H1 (cell line): ENCODE measurements around the gene KATNIP. TPM values are rescaled to one million over a fixed set of nuclear protein-coding genes. Genes with fewer than 3 reads are reported as not detected.

Experiments
- CTCF ChIA-PET: fragments of 300-600 bp; sonication (Branson Sonifier 250); formaldehyde crosslinking; loops from one replicate; lab custom pipeline; 2021; ENCODE audit not compliant: partially characterized antibody; lab: Charles Lee
- POLR2A ChIA-PET: fragments of 300-600 bp; sonication (Branson Sonifier 250); formaldehyde crosslinking; loops from one replicate; lab custom pipeline; 2021; ENCODE audit warnings: inconsistent platforms; ENCODE audit not compliant: partially characterized antibody; lab: Charles Lee
- DNase-seq, 2 experiments: peaks; one replicate each; pipeline versions ENCODE4 v3.0.0 to v3.0.0-alpha.2; 2010 to 2022; ENCODE audit warnings: low spot score in 2 of 2, low read depth in 1 of 2, mixed read lengths in 1 of 2
- FAIRE-seq: peaks from 2 replicates; lab custom pipeline; 2011; peaks lifted over from hg19 to GRCh38; lab: Jason Lieb, UNC
- H2AFZ ChIP-seq: 2 replicates; pipeline ENCODE4 v1.8.1; 2012; ENCODE audit warnings: low read length, inconsistent platforms
- H2AK5ac ChIP-seq: 2 replicates; pipeline ENCODE4 v1.6.1; 2013; ENCODE audit warnings: low read depth, low read length
- H2BK120ac ChIP-seq: replicated peaks from 2 replicates; pipeline ENCODE3; 2013; ENCODE audit warnings: low read depth, low read length, inconsistent platforms
- H2BK12ac ChIP-seq: 2 replicates; pipeline ENCODE4 v1.6.1; 2013; ENCODE audit warnings: low read depth, low read length
- H2BK15ac ChIP-seq: 2 replicates; pipeline ENCODE4 v1.6.1; 2013; ENCODE audit warnings: low read length
- H2BK20ac ChIP-seq: 2 replicates; pipeline ENCODE4 v1.6.1; 2013; ENCODE audit warnings: low read length
- H2BK5ac ChIP-seq: 2 replicates; pipeline ENCODE4 v1.6.1; 2013; ENCODE audit warnings: low read depth, low read length
- H3K14ac ChIP-seq: 2 replicates; pipeline ENCODE4 v1.6.1; 2013; ENCODE audit warnings: inconsistent platforms; ENCODE audit not compliant: insufficient read length
- H3K18ac ChIP-seq: 2 replicates; pipeline ENCODE4 v1.6.1; 2013; ENCODE audit warnings: low read length; ENCODE audit errors: extremely low read depth
- H3K23ac ChIP-seq: 2 replicates; pipeline ENCODE4 v1.6.1; 2013; ENCODE audit warnings: inconsistent platforms; ENCODE audit not compliant: insufficient read length
- H3K23me2 ChIP-seq: 2 replicates; pipeline ENCODE4 v1.6.1; 2013; ENCODE audit warnings: low read depth, low read length
- H3K27ac ChIP-seq: 2 replicates; pipeline ENCODE4 v1.6.1; 2011; ENCODE audit warnings: low read depth, low read length, inconsistent platforms
- H3K27me3 ChIP-seq, 4 experiments: replicated peaks in 1 of 4; 1 replicate in 1 of 4; 2 replicates in 3 of 4; pipeline versions ENCODE4 v1.6.1 to v1.8.1; 2011 to 2013; ENCODE audit warnings: low read length in 3 of 4, mild to moderate bottlenecking in 3 of 4, inconsistent platforms in 2 of 4, mixed read lengths in 2 of 4, moderate library complexity in 1 of 4; ENCODE audit not compliant: control insufficient read depth in 3 of 4, insufficient read depth in 3 of 4; ENCODE audit errors: extremely low read depth in 1 of 4
- H3K36me3 ChIP-seq, 4 experiments: 2 replicates each; pipeline versions ENCODE4 v1.6.1 to v1.8.1; 2011 to 2013; ENCODE audit warnings: mild to moderate bottlenecking in 4 of 4, low read length in 3 of 4, moderate library complexity in 2 of 4, control low read depth in 1 of 4, inconsistent platforms in 1 of 4; ENCODE audit not compliant: insufficient read depth in 4 of 4, control insufficient read depth in 2 of 4
- H3K4ac ChIP-seq: replicated peaks from 2 replicates; pipeline ENCODE3; 2013; ENCODE audit warnings: low read length, low read depth, mixed read lengths, inconsistent platforms; ENCODE audit not compliant: insufficient read length
- H3K4me1 ChIP-seq, 4 experiments: replicated peaks in 1 of 4; 1 replicate in 1 of 4; 2 replicates in 3 of 4; pipeline versions ENCODE4 v1.6.1 to v1.8.1; 2011 to 2013; ENCODE audit warnings: low read length in 3 of 4, inconsistent platforms in 2 of 4, mixed read lengths in 1 of 4; ENCODE audit not compliant: insufficient read depth in 4 of 4, control insufficient read depth in 3 of 4
- H3K4me2 ChIP-seq, 2 experiments: 2 replicates each; pipeline versions ENCODE4 v1.6.1 to v1.8.1; 2011 to 2013; ENCODE audit warnings: low read depth in 2 of 2, low read length in 2 of 2, control low read depth in 1 of 2, inconsistent platforms in 1 of 2, mild to moderate bottlenecking in 1 of 2; ENCODE audit not compliant: insufficient read depth in 1 of 2
- H3K4me3 ChIP-seq, 4 experiments: fragments of 200-600, 300-600 bp in 1 of 4; sonication (generic), shearing (Covaris generic), sonication (Bioruptor Twin) in 1 of 4; 2 replicates each; pipeline versions ENCODE4 v1.5.1 to v1.8.1; 2011 to 2016; ENCODE audit warnings: low read length in 4 of 4, low read depth in 3 of 4, control low read depth in 2 of 4, inconsistent platforms in 2 of 4, mild to moderate bottlenecking in 2 of 4, mixed read lengths in 1 of 4, moderate library complexity in 1 of 4; ENCODE audit not compliant: insufficient read depth in 2 of 4; ENCODE audit errors: extremely low read depth in 1 of 4
- H3K56ac ChIP-seq: replicated peaks from 2 replicates; pipeline ENCODE3; 2013; ENCODE audit warnings: low read depth, mild to moderate bottlenecking, mixed read lengths, low read length, inconsistent platforms; ENCODE audit not compliant: insufficient read length
- H3K79me1 ChIP-seq: 2 replicates; pipeline ENCODE4 v1.6.1; 2013; ENCODE audit warnings: low read depth, low read length, control low read depth
- H3K79me2 ChIP-seq, 2 experiments: 2 replicates each; pipeline versions ENCODE4 v1.6.1 to v1.8.1; 2012 to 2013; ENCODE audit warnings: low read length in 2 of 2, mild to moderate bottlenecking in 2 of 2, inconsistent platforms in 1 of 2; ENCODE audit not compliant: insufficient read depth in 2 of 2, control insufficient read depth in 1 of 2
- H3K9ac ChIP-seq, 4 experiments: replicated peaks in 1 of 4; 1 replicate in 1 of 4; 2 replicates in 3 of 4; pipeline versions ENCODE4 v1.6.1 to v1.8.1; 2011 to 2013; ENCODE audit warnings: low read depth in 3 of 4, low read length in 3 of 4, control low read depth in 2 of 4, mild to moderate bottlenecking in 2 of 4, moderate library complexity in 2 of 4, inconsistent platforms in 1 of 4; ENCODE audit errors: extremely low read depth in 1 of 4
- H3K9me3 ChIP-seq, 2 experiments: 2 replicates each; pipeline versions ENCODE4 v1.6.1 to v1.8.1; 2012 to 2013; ENCODE audit warnings: mild to moderate bottlenecking in 2 of 2, moderate library complexity in 2 of 2, control low read depth in 1 of 2, inconsistent platforms in 1 of 2, low read depth in 1 of 2, low read length in 1 of 2, mixed read lengths in 1 of 2; ENCODE audit not compliant: insufficient read depth in 2 of 2
- H4K20me1 ChIP-seq, 2 experiments: replicated peaks in 1 of 2; 2 replicates each; pipeline versions ENCODE3 to v1.8.1; 2011 to 2013; ENCODE audit warnings: inconsistent platforms in 2 of 2, low read length in 2 of 2, mild to moderate bottlenecking in 1 of 2; ENCODE audit not compliant: insufficient read depth in 2 of 2, control insufficient read depth in 1 of 2
- H4K5ac ChIP-seq: 2 replicates; pipeline ENCODE4 v1.6.1; 2013; ENCODE audit warnings: low read length, low read depth, mixed read lengths, inconsistent platforms; ENCODE audit not compliant: insufficient read length
- H4K8ac ChIP-seq: 2 replicates; pipeline ENCODE4 v1.8.0; 2013; ENCODE audit warnings: mild to moderate bottlenecking, moderate library complexity, low read length, inconsistent platforms; ENCODE audit not compliant: insufficient read depth; ENCODE audit errors: extremely low read depth
- H4K91ac ChIP-seq: replicated peaks from 2 replicates; pipeline ENCODE3; 2013; ENCODE audit warnings: low read length, mixed read lengths, inconsistent platforms; ENCODE audit not compliant: insufficient read length
- EGR1 ChIP-seq: IDR thresholded peaks from 2 replicates; pipeline ENCODE4 v1.6.1; 2011; ENCODE audit warnings: low read depth, low read length, borderline replicate concordance
- EP300 ChIP-seq, 2 experiments: IDR thresholded peaks; 1 replicate in 1 of 2; 2 replicates in 1 of 2; pipeline ENCODE4 v1.6.1; 2011 to 2012; ENCODE audit warnings: low read depth in 2 of 2, low read length in 2 of 2, mild to moderate bottlenecking in 2 of 2, borderline replicate concordance in 1 of 2, inconsistent platforms in 1 of 2, moderate library complexity in 1 of 2
- HDAC2 ChIP-seq, 2 experiments: fragments of 300-600 bp in 1 of 2; sonication (generic) in 1 of 2; IDR thresholded peaks; 2 replicates each; pipeline ENCODE4 v1.6.1; 2011 to 2012; ENCODE audit warnings: low read depth in 2 of 2, low read length in 2 of 2, mild to moderate bottlenecking in 2 of 2, moderate library complexity in 2 of 2, borderline replicate concordance in 1 of 2, inconsistent platforms in 1 of 2
- MAFK ChIP-seq: IDR thresholded peaks from 2 replicates; pipeline ENCODE4 v1.6.1; 2012; ENCODE audit warnings: low read depth, mild to moderate bottlenecking, improper control_type of control experiment, low read length
- WGBS, 2 experiments: shearing (Covaris generic) in 1 of 2; methylation state at CpG; one replicate each; pipeline versions ENCODE4 v1.1.6 to v1.1.7; 2013 to 2015; ENCODE audit warnings: low lambda C conversion rate in 2 of 2, mixed read lengths in 2 of 2, inconsistent platforms in 1 of 2, low coverage in 1 of 2, missing lambda C conversion rate in 1 of 2; ENCODE audit not compliant: insufficient replicate concordance in 2 of 2, insufficient coverage in 1 of 2, insufficient read length in 1 of 2; ENCODE audit errors: extremely low coverage in 1 of 2, missing lambda C conversion rate in 1 of 2; 5-methylcytosine and 5-hydroxymethylcytosine counted together
- polyA plus RNA-seq, 7 experiments: library from polyadenylated mRNA; depleted of rRNA in 3 of 7; stranded (reverse) in 5 of 7; unstranded in 2 of 7; fragments of >200 nt in 5 of 7; fragments of 200-250 nt in 2 of 7; gene quantifications; 1 replicate in 5 of 7; 2 replicates in 1 of 7; 4 replicates in 1 of 7; pipeline versions ENCODE4 v1.2.1 to v1.2.3, GENCODE V29; 2011 to 2013; ENCODE audit warnings: missing spikeins in 2 of 7, mixed read lengths in 2 of 7
- total RNA-seq: library from RNA; stranded (reverse); fragmentation: NEBNext Ultra II Directional; extraction: Animal tissue kit (Norgen Biotek cat#: 25700); gene quantifications from 2 replicates; pipeline ENCODE4 v1.2.1, GENCODE V29; 2021
- TF ChIP-seq, protein P1 (sequence below), 3 experiments: IDR thresholded peaks; 1 replicate in 2 of 3; 2 replicates in 1 of 3; pipeline versions ENCODE4 v1.5.1 to v1.6.1; 2011; ENCODE audit warnings: low read length in 3 of 3, mild to moderate bottlenecking in 3 of 3, inconsistent platforms in 2 of 3, low read depth in 1 of 3, moderate library complexity in 1 of 3; ENCODE audit not compliant: insufficient read depth in 1 of 3; ENCODE audit errors: control extremely low read depth in 1 of 3

KATNIP gene
- total and polyA plus RNA-seq, 2 of the 8 experiments (the other 6 are each of a cell fraction or from before 2014, with no cell fraction given), result 7.9 to 20.0 TPM

DNA sequence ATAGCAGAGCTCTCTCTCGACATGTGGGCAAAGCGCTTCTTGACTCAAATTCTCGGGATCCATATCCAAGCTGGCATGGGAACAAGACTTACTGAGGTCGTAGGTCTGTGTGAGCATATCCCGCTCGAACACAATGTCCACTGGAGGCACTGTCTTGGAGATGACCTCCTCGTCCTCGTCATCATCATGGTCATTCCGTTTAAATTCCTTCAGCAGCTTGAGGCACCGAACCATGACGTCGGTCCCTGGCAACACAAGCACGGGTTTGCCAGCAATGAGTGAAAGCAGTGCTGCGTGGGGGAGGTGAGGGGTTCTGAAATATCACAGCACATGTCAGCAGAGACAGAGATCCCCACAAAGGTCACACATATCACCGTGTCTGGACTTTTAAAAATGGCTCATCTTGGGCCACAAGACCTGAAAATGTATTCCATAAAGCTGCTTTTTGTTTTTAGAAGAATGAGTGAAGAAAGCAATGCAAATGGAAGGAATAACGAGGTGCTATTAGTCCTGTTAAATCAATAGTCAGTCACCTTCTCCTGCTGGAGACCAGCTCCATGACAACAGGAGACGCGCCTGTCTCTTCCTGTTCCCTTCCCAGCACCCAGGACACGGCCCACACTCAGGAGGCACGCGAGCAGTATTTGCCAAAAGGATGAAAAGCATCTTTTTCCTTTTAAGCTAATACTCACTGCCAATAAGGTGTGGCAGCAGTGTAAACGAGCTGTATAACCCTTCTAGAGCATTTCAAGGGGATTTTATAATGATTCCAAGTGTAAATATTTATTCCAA lies 38.1 kb upstream of the KATNIP start:
- Histone ChIP-seq H3K27ac (no peak overlapping the region), H2BK5ac (no peak overlapping the region), H3K4me3 (no peak overlapping the region), H3K18ac (no peak overlapping the region), H3K79me1 (no peaks in the 10 kb centered on the region), H3K36me3 (peaks cover 21 to 37% (median 31%) of the 10 kb centered on the region in 4 experiments), H2BK15ac (no peak overlapping the region), H2BK120ac (no peak overlapping the region), H3K23ac (no peak overlapping the region), H3K56ac (no peak overlapping the region), H4K91ac (no peak overlapping the region), H4K5ac (no peak overlapping the region), H3K4ac (no peak overlapping the region), H3K4me1 (no peaks in the 10 kb centered on the region), H3K27me3 (no peaks in the 10 kb centered on the region), H3K14ac (no peak overlapping the region), H3K4me2 (no peak overlapping the region), H3K9ac (no peak overlapping the region), H2BK12ac (no peak overlapping the region), H3K9me3 (no peaks in the 10 kb centered on the region), H2BK20ac (no peak overlapping the region), H3K79me2 (no peaks in the 10 kb centered on the region), H4K8ac (no peak overlapping the region), H2AFZ (no peak overlapping the region), H3K23me2 (no peaks in the 10 kb centered on the region), H2AK5ac (no peak overlapping the region), H4K20me1 (peaks cover 5 to 20% of the 10 kb centered on the region in 2 experiments)
- WGBS, 2 experiments, result 93% methylated on average over 22 of the region's 22 CpGs; no CpG with 5 or more reads in 1 of the 2 experiments
- ChIA-PET POLR2A (interaction anchor here (1.1 to 1.6 kb wide), 3 partner anchors 10 to 38 kb away, joined by 3 to 6 read pairs (median 3); partner anchors contain the start of genes GTF3C1 and KATNIP), CTCF (interaction anchor here (1.2 to 1.7 kb wide), 2 partner anchors 9 to 12 kb away, joined by 3 to 6 read pairs; no protein-coding TSS in a partner anchor)
- FAIRE-seq (no peak), DNase-seq (no peak)
- no peak for TF ChIP-seq HDAC2 (IDR thresholded peaks at IDR 0.05; ENCODE audit: borderline replicate concordance in 1 of 2, low read depth in 2 of 2, low read length in 2 of 2)
- TF ChIP-seq EP300 (IDR thresholded peaks at IDR 0.05; ENCODE audit: borderline replicate concordance in 1 of 2, low read depth in 2 of 2, low read length in 2 of 2), result no peak
- TF ChIP-seq MAFK, result no peak
- TF ChIP-seq, protein P1, sequence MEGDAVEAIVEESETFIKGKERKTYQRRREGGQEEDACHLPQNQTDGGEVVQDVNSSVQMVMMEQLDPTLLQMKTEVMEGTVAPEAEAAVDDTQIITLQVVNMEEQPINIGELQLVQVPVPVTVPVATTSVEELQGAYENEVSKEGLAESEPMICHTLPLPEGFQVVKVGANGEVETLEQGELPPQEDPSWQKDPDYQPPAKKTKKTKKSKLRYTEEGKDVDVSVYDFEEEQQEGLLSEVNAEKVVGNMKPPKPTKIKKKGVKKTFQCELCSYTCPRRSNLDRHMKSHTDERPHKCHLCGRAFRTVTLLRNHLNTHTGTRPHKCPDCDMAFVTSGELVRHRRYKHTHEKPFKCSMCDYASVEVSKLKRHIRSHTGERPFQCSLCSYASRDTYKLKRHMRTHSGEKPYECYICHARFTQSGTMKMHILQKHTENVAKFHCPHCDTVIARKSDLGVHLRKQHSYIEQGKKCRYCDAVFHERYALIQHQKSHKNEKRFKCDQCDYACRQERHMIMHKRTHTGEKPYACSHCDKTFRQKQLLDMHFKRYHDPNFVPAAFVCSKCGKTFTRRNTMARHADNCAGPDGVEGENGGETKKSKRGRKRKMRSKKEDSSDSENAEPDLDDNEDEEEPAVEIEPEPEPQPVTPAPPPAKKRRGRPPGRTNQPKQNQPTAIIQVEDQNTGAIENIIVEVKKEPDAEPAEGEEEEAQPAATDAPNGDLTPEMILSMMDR (IDR thresholded peaks at IDR 0.05; ENCODE audit: control extremely low read depth in 1 of 3, insufficient read depth in 1 of 3, low read depth in 1 of 3, low read length in 3 of 3), result peak in 1 of 3 experiments; percentile 5; a peak in 1 of 4 replicates
- TF ChIP-seq EGR1, result no peak
